ENCODE measurements around the gene SLIT3.

DNA sequence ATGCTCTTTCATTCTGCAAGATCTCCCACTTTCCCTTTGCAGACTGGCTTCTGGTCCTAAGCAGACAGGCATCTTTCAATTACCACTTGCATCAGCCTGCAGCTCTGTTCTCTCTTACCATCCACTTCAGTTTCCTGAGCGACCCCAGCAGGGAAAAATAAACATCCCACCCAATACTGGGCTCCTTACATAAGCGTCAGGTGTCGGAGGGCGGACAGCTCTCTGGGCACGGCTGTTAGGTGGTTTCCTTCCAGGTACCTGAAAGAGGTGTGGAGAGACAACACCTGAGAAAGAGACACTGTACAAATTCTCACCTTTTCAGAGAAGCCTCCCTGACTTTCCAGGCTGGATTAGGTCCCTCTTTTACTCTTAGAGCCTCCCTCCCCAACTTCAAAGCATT is 576.7 kb downstream of the SLIT3 start:
- TF ChIP-seq, protein P1, sequence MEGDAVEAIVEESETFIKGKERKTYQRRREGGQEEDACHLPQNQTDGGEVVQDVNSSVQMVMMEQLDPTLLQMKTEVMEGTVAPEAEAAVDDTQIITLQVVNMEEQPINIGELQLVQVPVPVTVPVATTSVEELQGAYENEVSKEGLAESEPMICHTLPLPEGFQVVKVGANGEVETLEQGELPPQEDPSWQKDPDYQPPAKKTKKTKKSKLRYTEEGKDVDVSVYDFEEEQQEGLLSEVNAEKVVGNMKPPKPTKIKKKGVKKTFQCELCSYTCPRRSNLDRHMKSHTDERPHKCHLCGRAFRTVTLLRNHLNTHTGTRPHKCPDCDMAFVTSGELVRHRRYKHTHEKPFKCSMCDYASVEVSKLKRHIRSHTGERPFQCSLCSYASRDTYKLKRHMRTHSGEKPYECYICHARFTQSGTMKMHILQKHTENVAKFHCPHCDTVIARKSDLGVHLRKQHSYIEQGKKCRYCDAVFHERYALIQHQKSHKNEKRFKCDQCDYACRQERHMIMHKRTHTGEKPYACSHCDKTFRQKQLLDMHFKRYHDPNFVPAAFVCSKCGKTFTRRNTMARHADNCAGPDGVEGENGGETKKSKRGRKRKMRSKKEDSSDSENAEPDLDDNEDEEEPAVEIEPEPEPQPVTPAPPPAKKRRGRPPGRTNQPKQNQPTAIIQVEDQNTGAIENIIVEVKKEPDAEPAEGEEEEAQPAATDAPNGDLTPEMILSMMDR (IDR thresholded peaks at IDR 0.05; ENCODE audit: poor library complexity), result no peak
- TF ChIP-seq EZH2phosphoT487 (IDR thresholded peaks at IDR 0.05; ENCODE audit: low read depth, severe bottlenecking, unreplicated experiment) (no peak), EZH2 (IDR thresholded peaks at IDR 0.05; ENCODE audit: borderline replicate concordance) (no peak)
